ENCODE measurements around the gene USP15. TPM values are rescaled to one million over a fixed set of nuclear protein-coding genes. Genes with fewer than 3 reads are reported as not detected.

Gene USP15
- 100 to 1,000 TPM; 118 to 137 TPM for total RNA-seq

DNA sequence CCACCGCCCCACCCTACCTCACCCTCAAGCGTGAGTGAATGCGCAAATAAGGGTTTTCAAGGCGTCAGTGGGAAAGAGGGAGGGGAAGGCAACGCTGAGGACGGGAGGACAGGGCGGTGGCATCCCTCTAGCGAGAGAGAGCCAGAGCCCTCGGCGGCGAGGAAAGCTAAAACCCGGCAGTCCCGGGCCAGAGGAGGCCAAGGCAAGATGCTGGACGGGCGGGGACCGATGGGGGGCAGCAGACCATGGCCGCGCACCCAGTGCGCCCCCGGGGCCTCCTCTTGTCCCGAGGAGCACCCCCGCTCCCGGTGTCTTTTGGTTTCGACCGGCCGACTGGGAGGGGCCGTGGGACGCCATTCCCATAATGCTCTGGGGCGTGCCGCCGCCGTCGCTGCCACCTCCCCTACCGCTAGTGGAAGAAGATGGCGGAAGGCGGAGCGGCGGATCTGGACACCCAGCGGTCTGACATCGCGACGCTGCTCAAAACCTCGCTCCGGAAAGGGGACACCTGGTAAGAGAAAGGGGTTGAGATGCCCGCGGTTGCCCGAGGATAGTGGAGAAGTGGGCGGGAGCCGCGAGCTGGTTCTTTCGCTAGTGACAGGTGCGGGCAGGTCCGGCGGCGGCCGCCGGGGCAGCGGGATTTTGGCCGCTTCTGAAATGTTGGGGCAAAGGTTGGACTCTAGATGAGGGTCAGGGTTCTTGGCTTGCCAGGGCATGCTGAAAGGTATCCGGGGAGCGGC, at the start of gene USP15:
Gene USP15, plus strand, starts transcription at position 412 of the 740 bp plus-strand sequence. Its CDS starts 11 bp downstream, at position 423.
- H3K4me3 Mint-ChIP-seq = peak within 1 kb of the TSS; percentile 91
- peaks cover 48% of the 10 kb centered on the region for H3K4me1 Mint-ChIP-seq
- peak within 1 kb of the TSS; percentile 100 for H3K27ac Mint-ChIP-seq
- H3K27me3 Mint-ChIP-seq = no peaks in the 10 kb centered on the region
- H3K9me3 Mint-ChIP-seq = no peaks in the 10 kb centered on the region
- peak; percentile 97 for DNase-seq
- H3K36me3 Mint-ChIP-seq = peaks cover 30% of the 10 kb centered on the region

DNA sequence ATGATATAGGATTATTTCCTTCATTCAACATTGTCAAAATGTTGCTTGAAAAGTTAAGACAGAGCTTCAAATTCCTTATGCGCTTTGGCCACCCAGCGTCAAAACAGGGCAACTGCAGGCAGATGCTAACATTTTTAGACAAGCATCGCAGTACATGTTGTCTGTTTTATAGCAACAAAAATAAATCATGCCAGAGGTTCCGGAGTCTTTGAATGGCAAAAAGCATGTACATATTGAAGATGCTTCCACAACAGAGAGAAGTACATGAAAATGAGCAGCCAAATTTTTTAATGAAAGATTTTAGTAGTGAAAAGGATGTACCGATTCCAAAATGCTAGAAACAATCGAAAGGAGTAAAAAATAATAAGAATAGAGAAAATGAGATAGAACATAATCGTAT, 49.8 kb upstream of the USP15 start:
- Mint-ChIP-seq H3K9me3 (no peaks in the 10 kb centered on the region), H3K27ac (no peak overlapping the region), H3K4me1 (peaks cover 13% of the 10 kb centered on the region), H3K36me3 (no peaks in the 10 kb centered on the region), H3K27me3 (peaks cover 5% of the 10 kb centered on the region), H3K4me3 (no peak overlapping the region)
- peak; percentile 15 for DNase-seq

DNA sequence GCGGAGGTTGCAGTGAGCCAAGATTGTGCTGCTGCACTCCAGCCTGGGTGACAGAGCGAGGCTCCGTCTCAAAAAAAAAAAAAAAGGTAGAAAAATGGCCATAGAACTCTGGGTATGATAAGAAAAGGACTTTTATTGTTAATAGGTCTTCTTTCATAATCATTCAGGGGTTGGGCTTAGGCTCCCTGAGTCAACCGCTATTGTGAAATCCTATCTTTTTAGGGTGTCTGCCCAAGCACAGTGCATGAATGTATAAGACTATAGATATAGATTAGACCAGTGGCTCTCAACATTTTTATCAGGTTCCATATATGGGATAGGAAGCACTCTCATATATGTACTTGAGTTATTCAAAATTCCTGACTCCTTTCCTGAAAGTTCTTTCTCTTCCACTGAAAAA, 48.7 kb upstream of the USP15 start:
- Mint-ChIP-seq H3K36me3 (no peaks in the 10 kb centered on the region), H3K4me3 (no peak overlapping the region), H3K27ac (no peak overlapping the region), H3K27me3 (peaks cover 5% of the 10 kb centered on the region), H3K9me3 (no peaks in the 10 kb centered on the region), H3K4me1 (peaks cover 13% of the 10 kb centered on the region)
- no peak for DNase-seq

DNA sequence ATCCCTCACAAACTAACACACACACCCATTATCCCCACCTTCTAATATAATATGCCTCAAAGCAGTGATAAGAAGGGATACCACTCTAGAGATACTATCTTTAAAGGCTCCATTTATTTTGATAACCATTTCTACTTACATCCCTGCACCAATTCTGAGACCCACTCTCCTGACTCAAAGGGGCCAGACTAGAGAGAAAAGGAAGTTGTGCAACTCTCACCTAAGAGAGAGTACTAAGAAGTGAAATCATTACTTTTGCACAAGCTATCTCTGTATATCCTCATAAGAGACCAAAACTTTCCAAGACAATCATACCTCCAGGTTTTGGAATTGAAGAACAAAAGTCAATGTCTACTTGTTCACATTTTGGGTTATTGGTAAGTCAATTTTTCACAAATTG, 45.4 kb upstream of the USP15 start:
- Mint-ChIP-seq H3K36me3 (no peaks in the 10 kb centered on the region), H3K27ac (no peak overlapping the region), H3K9me3 (no peaks in the 10 kb centered on the region), H3K4me3 (no peak overlapping the region), H3K27me3 (peaks cover 5% of the 10 kb centered on the region), H3K4me1 (peaks cover 13% of the 10 kb centered on the region)
- no peak for DNase-seq

DNA sequence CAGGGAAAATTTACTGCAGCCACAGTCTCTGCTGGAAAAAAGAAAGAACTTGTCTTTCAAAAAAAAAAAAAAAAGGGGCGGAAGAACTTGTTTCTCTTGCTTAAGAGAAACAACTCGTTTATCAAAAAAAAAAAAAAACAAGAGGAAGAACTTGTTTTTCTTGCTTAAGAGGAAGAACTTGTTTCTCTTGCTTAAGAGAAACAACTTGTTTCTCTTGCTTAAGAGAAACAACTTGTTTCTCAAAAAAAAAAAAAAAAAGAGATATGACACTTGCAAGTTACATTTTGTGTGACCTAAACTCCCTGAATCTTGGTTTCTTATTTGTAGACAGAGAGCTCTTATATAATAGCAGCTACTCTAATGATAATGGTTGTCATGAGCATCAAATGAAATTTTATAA, 44.7 kb upstream of the USP15 start:
- peaks cover 9% of the 10 kb centered on the region for H3K4me1 Mint-ChIP-seq
- peaks cover under 1% of the 10 kb centered on the region for H3K27me3 Mint-ChIP-seq
- no peak for DNase-seq
- no peak overlapping the region for H3K27ac Mint-ChIP-seq
- no peak overlapping the region for H3K4me3 Mint-ChIP-seq
- peaks cover under 1% of the 10 kb centered on the region for H3K9me3 Mint-ChIP-seq
- H3K36me3 Mint-ChIP-seq = no peaks in the 10 kb centered on the region

DNA sequence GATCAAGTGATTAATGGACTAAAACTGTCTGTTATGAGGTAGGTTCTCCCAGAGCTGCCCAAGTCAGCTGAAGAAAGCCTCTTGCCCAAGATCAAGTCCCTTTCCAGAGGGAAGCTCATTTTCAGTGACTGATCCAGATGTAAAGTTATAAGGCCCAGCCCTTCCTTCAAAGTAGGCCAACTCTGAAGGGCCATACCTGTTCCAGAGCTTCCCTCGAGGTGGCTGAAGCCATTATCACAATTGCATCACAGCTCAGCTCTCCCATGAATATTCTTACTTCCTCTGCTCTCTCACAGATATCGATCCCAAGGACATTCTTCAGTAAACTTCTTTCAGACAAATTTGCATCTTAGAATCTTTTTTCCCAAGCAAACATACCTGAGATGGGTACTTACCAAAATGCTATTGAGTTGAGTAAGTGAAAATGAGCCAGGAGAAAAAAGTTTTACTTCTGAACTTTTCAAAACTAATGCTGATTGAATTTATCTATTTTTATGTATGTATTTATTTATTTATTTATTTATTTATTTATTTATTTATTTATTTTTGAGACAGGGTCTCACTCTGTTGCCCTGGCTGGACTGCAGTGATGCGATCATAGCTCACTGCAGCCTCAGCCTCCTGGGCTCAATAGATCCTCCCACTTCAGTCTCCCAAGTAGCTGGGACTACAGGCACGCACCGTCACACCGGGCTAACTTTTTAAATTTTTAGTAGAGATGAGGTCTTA, 42.6 kb upstream of the USP15 start:
- Mint-ChIP-seq H3K27ac (no peak overlapping the region), H3K36me3 (no peaks in the 10 kb centered on the region), H3K9me3 (peaks cover 2% of the 10 kb centered on the region), H3K27me3 (no peaks in the 10 kb centered on the region), H3K4me3 (no peak overlapping the region), H3K4me1 (peaks cover 8% of the 10 kb centered on the region)
- no peak for DNase-seq

DNA sequence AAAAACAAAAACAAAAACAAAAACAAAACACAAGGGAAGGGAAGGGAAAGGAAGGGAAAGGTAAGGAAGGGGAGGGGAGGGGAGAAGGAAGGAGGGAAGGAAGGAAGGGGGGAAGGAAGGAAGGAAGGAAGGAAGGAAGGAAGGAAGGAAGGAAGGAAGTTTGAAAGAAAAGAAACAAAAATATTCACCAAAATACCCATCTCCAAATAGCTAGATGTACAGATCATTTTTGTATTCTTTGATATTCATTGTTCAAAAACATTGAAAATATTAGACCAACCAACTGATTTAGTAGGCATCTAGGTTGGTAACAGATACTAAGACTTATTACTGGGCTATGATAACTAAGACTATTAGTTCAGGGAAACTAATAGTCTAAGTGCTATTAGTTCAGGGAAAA, 39.1 kb upstream of the USP15 start:
- no peaks in the 10 kb centered on the region for H3K36me3 Mint-ChIP-seq
- H3K4me3 Mint-ChIP-seq = no peak overlapping the region
- no peaks in the 10 kb centered on the region for H3K4me1 Mint-ChIP-seq
- H3K27me3 Mint-ChIP-seq = no peaks in the 10 kb centered on the region
- peaks cover 2% of the 10 kb centered on the region for H3K9me3 Mint-ChIP-seq
- DNase-seq = no peak
- no peak overlapping the region for H3K27ac Mint-ChIP-seq

DNA sequence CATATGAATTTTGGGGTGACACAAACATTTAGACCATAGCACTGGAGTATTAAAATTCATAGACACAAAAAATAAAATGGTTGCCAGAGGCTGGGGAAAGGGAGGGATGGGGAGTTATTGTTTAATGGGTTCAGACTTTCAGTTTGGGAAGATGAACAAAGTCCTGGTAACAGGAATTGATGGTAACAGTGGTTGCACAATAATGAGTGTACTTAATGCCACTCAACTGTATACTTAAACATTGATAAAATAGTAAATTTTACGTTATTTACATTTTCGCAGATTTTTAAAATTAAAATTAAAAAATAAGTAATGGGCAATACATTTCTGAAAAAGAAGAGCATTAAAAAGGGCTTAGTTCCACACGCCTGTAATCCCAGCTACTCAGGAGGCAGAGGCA, 35.6 kb upstream of the USP15 start:
- Mint-ChIP-seq H3K27me3 (no peaks in the 10 kb centered on the region), H3K36me3 (no peaks in the 10 kb centered on the region), H3K4me1 (no peaks in the 10 kb centered on the region), H3K4me3 (no peak overlapping the region), H3K27ac (no peak overlapping the region), H3K9me3 (peaks cover 2% of the 10 kb centered on the region)
- no peak for DNase-seq

DNA sequence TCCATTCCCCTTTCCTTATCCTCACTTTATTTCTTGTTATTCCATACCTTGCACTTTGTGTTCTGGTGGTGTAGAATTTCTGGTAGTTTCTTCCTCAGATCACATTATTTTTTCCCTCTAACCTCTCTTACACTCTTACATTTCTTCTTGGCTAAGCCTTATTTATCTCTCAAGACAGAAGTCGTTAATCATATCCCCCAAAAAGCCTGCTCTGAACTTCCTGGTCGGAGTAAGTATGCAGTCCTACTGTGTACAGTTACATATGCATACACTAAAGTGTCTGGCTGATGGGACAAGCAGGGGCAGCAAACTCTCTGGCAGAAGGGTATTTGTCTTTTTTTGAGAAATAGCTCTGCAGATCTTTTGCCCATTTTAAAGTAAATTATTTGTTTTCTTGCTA, 33.1 kb upstream of the USP15 start:
- Mint-ChIP-seq H3K4me3 (no peak overlapping the region), H3K27ac (no peak overlapping the region), H3K9me3 (no peaks in the 10 kb centered on the region), H3K36me3 (no peaks in the 10 kb centered on the region), H3K27me3 (no peaks in the 10 kb centered on the region), H3K4me1 (no peaks in the 10 kb centered on the region)
- no peak for DNase-seq

DNA sequence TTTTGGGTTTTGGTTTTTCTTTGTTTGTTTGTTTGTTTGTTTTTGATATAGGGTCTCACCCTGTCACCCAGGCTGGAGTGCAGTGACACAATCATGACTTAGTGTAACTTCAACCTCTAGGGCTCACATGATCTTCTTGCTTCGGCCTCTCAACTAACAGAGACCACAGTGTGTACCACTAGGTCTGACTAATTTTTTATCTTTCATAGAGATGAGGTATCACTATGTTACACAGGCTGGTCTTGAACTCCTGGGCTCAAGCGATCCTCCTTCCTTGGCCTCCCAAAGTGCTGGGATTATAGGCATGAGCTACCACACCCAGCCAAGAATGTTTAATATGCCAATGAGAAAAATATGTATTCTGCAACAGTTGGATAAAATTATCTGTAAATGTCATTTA, 29.6 kb upstream of the USP15 start:
- no peaks in the 10 kb centered on the region for H3K27me3 Mint-ChIP-seq
- no peaks in the 10 kb centered on the region for H3K36me3 Mint-ChIP-seq
- DNase-seq = no peak
- no peaks in the 10 kb centered on the region for H3K9me3 Mint-ChIP-seq
- H3K4me1 Mint-ChIP-seq = no peaks in the 10 kb centered on the region
- no peak overlapping the region for H3K4me3 Mint-ChIP-seq
- no peak overlapping the region for H3K27ac Mint-ChIP-seq

DNA sequence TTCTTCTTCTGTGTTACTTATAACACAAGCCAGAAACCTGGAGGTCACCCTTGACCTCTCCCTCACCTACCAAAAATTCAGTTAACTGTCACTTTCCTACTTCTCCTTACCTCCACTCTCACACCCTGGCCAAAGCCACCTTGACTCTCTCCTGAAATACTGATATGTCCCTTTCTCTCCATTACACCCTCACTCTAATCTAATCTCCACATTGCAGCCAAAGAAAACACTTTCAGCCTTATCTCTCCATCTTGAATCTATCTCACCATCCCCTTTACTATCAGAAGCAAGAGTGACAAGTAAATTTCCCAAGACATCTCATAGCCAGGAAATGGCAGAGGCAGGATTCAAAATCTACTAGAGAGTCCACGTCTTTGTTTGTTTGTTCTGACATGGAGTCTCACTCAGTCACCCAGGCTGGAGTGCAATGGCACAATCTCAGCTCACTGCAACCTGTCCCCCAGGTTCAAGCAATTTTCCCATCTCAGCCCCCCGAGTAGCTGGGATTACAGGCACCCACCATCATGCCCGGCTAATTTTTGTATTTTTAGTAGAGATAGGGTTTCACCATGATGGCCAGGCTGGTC, 28.0 kb upstream of the USP15 start:
- Mint-ChIP-seq H3K4me1 (no peaks in the 10 kb centered on the region), H3K36me3 (no peaks in the 10 kb centered on the region), H3K27me3 (no peaks in the 10 kb centered on the region), H3K27ac (no peak overlapping the region), H3K9me3 (peaks cover 4% of the 10 kb centered on the region), H3K4me3 (no peak overlapping the region)
- no peak for DNase-seq

DNA sequence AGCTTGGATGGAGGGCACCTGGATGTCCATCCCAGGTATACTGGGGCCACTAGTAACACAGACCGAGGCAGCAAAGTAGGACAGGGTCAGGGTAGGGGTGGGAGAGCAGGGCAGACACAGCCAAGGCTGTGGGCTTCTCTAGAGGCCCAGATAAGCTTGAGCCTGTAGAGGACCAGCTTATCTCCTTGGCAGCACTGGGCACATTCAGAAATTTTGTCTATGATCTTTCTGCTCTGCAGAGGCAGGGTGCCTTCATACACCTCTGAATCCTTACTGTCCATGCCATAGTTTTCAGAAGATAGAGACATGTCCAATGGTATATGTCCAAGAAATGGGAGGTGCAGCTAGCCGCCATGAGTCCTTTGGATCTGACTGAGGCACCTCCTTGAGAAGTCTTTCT, 26.4 kb upstream of the USP15 start:
- Mint-ChIP-seq H3K9me3 (peaks cover 4% of the 10 kb centered on the region), H3K36me3 (no peaks in the 10 kb centered on the region), H3K27ac (no peak overlapping the region), H3K27me3 (no peaks in the 10 kb centered on the region), H3K4me1 (no peaks in the 10 kb centered on the region), H3K4me3 (no peak overlapping the region)
- DNase-seq = no peak

DNA sequence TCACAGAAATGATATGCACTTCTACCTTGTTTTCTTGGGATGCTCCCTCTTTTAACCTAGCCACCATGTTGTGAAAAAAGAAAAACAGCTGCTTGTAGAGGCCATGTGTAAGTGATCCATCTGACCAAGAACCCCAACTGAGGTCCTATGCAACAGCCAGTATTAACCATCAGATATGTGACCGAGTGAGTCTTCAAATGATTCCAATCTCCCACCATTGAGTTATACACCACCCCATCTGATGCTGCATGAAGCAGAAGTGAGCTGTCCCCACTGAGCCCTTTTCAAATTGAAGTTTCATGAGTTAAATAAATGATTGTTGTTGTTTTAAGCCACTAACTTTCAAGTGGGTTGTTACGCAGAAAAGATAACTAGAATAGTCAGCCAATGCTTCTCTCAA, 20.6 kb upstream of the USP15 start:
- H3K4me3 Mint-ChIP-seq = no peak overlapping the region
- H3K36me3 Mint-ChIP-seq = no peaks in the 10 kb centered on the region
- DNase-seq = no peak
- no peaks in the 10 kb centered on the region for H3K27me3 Mint-ChIP-seq
- H3K4me1 Mint-ChIP-seq = peaks cover 3% of the 10 kb centered on the region
- no peak overlapping the region for H3K27ac Mint-ChIP-seq
- H3K9me3 Mint-ChIP-seq = peaks cover 4% of the 10 kb centered on the region

DNA sequence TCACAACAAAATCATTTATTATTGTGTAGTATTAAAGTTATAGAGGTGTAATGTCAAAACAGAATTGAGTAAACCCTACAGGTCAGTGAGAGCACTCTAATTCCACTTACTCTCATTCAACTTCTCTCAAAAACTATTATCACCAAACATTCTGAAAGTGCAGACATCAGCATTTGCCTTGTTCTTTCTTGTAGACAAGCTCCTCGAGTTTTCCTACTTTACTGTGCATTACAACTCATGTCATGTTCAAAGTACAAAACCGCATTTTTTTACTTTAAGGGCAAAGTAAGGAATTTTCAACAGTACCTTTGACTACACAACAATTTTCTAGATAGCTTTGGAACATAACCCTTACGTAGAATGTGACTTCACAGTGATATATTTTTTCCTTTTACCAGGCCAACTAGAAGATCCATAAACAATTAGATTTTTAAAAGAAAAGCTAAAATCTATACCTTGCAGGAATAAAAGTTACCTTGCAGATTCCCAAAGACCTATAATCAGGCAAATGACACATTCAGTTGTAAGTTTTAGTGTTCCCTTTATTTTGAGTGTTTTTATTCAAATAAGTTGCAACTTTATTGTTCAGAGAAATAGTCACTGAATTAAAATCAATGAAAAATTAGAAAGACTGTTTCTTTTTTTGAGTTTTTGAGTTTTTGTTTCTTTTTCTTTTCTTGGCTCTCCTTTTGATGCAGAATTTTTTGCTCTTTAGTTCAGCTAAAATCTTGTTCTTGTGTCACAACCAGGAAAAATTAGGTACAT, 12.7 kb upstream of the USP15 start:
- DNase-seq = no peak
- peaks cover under 1% of the 10 kb centered on the region for H3K36me3 Mint-ChIP-seq
- no peak overlapping the region for H3K4me3 Mint-ChIP-seq
- H3K4me1 Mint-ChIP-seq = peaks cover 24% of the 10 kb centered on the region
- no peaks in the 10 kb centered on the region for H3K9me3 Mint-ChIP-seq
- H3K27ac Mint-ChIP-seq = no peak overlapping the region
- no peaks in the 10 kb centered on the region for H3K27me3 Mint-ChIP-seq

DNA sequence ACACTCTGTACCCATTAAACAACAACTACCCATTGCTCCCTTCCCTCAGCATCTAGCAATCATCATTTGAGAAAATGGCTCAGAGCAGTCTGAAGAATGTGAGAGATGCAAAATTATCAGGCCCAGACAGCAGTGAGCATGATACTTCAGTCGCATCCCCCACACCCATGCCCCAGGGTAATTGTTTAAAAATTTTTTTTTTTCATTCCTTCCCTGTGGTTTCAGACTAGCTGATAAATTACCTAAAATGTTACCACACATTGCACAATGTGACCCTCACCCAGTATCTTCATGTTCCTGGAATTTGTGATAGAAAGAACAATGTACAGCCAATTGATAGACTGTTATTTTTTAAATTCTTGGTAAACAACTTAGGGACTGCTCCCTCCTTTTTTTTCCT, 11.3 kb upstream of the USP15 start:
- Mint-ChIP-seq H3K27ac (no peak overlapping the region), H3K9me3 (no peaks in the 10 kb centered on the region), H3K27me3 (no peaks in the 10 kb centered on the region), H3K4me3 (no peak overlapping the region), H3K4me1 (peaks cover 24% of the 10 kb centered on the region), H3K36me3 (peaks cover 14% of the 10 kb centered on the region)
- no peak for DNase-seq

Data from activated naive CD8-positive, alpha-beta T cell treated with anti-CD3 and anti-CD28 coated beads for 36 hours (primary cell).